WI38 (cell line): ENCODE measurements around the gene CSNK2A3.

Experiments
- H3K4me3 ChIP-seq: 2 replicates; pipeline ENCODE4 v1.5.1; 2011; ENCODE audit warnings: low read depth, mild to moderate bottlenecking, control low read depth, low read length
- TF ChIP-seq, protein P1 (sequence below): IDR thresholded peaks from 2 replicates; pipeline ENCODE4 v1.5.1; 2012; ENCODE audit warnings: low read depth, mild to moderate bottlenecking, control low read depth, low read length

Gene CSNK2A3

DNA sequence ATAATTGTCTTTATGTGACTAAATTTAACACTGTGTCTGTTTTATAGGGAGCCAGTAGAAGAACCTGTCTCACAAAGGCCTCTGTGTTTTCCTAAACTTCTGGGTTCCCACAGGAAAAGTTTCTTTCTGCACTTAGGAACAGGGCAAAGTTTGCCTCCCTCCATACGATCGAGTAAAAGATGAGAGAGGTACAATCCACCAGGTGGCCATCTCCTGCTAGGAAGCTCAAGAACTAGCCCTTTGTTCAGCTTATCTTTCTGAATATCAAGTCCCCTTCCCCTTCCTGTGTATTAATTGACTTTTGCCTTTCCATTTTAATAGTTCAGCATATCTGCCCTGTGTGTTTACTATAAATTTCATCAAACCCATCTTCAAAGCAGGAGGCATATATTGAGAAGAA is 18.0 kb downstream of the CSNK2A3 start:
- TF ChIP-seq, protein P1, sequence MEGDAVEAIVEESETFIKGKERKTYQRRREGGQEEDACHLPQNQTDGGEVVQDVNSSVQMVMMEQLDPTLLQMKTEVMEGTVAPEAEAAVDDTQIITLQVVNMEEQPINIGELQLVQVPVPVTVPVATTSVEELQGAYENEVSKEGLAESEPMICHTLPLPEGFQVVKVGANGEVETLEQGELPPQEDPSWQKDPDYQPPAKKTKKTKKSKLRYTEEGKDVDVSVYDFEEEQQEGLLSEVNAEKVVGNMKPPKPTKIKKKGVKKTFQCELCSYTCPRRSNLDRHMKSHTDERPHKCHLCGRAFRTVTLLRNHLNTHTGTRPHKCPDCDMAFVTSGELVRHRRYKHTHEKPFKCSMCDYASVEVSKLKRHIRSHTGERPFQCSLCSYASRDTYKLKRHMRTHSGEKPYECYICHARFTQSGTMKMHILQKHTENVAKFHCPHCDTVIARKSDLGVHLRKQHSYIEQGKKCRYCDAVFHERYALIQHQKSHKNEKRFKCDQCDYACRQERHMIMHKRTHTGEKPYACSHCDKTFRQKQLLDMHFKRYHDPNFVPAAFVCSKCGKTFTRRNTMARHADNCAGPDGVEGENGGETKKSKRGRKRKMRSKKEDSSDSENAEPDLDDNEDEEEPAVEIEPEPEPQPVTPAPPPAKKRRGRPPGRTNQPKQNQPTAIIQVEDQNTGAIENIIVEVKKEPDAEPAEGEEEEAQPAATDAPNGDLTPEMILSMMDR, result no peak
- H3K4me3 ChIP-seq, result no peak overlapping the region

DNA sequence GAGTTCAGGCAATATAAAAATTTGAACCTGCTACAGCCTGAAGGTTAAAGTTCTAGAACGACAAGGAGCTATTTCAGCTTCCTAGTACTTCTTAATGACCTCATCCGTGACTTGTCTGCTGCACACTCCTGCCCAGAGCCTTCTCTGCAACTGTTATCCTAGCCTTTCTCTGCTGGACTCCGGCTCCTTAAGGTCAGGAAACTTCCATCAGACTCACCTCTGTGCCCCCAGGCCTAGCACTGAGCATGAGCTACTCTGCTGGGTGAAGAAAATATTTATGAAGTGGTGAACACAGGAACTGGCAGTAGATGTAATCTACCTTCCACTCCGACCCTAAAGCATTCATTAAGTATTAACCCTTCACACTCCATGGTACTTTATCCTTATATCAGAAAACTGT is 18.4 kb downstream of the CSNK2A3 start:
- TF ChIP-seq, protein P1, result no peak
- H3K4me3 ChIP-seq, result no peak overlapping the region

DNA sequence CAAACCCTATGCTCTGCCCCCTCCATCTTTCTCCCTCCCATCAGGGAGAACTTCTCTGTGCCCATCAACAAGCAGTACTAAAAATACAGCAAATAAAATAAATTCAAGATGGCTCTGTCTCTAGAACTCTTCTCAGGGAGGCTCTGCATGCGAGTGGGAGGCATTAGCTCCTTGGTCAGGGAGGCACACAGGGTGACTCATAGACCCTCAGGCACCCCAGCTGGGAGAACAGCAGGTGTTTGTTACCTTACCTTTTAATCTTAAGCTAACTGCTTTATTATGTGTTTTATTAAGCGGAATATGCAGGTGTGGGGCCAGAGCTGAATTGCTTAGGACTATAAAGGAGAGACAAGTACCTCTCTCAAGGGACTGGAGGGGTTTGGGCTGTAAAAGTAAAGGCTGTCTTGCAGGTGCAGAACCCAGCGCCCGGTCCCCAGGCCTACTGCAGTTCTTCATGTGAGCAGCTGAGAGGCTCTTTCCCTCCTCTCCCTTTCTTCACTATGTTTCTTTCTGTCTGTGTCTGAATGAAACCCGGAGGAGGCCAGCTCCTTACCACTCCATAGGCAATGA is 20.8 kb downstream of the CSNK2A3 start:
- TF ChIP-seq, protein P1, result no peak
- no peak overlapping the region for H3K4me3 ChIP-seq

DNA sequence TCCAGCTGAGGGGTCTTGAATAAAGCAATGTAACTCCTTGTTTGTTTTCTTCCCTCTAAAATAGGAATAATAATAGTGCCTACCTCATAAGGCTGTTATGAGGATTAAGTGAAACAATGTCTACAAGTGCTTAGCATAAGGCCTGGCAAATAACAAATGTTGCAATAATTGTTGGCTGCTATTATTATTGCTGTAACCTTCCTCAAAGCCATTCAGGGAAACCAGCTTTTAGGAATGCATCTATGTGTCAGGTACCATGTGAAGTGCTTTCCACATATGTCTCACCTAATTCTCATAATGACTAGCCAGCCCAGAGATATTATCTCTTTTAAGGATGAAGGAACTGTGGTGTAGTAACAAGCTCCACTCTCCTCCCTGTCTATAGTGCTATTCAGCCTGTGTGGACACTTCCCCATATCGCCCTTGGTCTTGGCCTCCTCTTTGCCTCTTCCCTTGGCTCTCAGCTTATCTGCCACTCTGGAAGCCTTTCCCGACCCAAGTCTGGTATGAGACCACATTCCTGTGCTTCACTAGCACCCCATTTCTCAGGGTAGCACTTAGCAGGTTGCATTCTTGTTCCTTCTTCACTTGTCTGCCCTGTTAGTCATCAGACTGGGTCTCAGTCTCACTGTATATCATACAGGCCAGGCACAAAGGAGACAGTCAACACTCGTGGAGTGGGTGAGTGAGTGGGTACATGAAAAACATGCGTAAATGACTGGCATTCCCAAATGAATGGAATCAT is 23.8 kb downstream of the CSNK2A3 start:
- TF ChIP-seq, protein P1, result no peak
- H3K4me3 ChIP-seq, result no peak overlapping the region

DNA sequence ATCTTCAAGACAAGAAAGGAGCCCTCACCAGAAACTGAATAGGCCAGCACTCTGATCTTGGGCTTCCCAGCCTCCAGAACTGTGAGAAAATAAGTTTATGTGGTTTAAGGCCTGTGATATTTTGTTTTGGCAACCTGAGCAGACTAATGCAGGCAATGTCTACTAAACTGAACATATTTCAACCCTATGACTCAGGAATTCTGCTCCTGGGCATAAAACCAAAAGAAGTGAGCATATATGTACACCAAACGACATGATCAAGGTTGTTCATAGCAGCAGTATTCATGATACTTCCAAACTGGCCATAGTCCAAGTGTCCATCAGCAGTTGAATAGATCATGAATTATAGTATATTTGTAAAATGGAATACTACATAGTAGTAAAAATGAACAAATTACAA is 29.0 kb downstream of the CSNK2A3 start:
- H3K4me3 ChIP-seq, result no peak overlapping the region
- TF ChIP-seq, protein P1, result no peak

DNA sequence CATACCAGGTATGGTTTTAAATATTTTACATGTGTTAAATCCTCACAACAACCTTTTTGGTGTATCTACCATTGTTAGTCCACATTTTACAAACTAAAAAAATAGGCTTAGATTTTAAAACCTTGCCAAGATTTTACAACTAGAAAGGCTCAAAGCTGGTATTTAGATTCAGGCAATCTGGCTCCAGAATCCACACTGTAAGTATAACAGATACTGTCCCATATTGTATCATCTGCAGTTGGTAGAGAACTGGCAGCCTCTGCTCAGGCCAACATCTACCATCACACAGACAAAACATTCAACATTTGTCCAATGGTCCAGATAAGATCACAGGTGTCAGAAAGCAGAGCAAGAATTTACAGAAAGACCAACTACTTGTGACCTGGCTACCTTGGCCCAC is 30.9 kb downstream of the CSNK2A3 start:
- TF ChIP-seq, protein P1, result no peak
- no peak overlapping the region for H3K4me3 ChIP-seq

DNA sequence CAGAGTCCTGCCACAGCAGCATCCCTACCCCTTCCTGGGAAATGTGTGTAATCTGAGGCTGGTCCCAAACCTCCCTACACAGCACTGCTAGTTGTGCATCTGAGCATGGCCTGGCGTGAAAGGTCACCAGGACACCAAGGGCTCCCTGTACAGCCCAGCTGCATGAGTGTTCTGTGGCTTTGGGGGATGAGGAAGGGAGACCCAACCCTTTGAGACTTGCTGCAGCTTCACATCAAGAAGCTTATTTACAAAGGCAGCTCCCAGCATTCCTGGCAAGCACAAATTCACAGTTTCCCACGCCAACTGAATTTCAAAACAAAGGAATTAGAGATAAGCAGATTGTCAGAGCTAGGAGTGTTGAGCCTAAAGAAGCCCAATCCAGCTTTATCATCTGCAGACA is 32.2 kb downstream of the CSNK2A3 start:
- no peak overlapping the region for H3K4me3 ChIP-seq
- TF ChIP-seq, protein P1, result no peak
